Measurements from ENCODE around the gene SWI5. TPM values are rescaled to one million over a fixed set of nuclear protein-coding genes. Genes with fewer than 3 reads are reported as not detected.

Gene SWI5
- total RNA-seq, 1 experiment from 2014 or later, result 33.3 TPM

- H3K36me3 ChIP-seq, result 0 out of 2 replicates have a peak, but pooled peaks cover 3% of the 10 kb centered on the region
- no peaks in the 10 kb centered on the region for H3K9me3 ChIP-seq (replicated peaks)
- peaks cover 7% of the 10 kb centered on the region; the same call in 1 of the 2 replicates for H3K4me1 ChIP-seq
- no peak overlapping the region for H3K27ac ChIP-seq
- H3K4me3 ChIP-seq, result no peak overlapping the region
- no peaks in the 10 kb centered on the region for H3K27me3 ChIP-seq
- DNase-seq, result no peak
Observed at GRCh38 chr9:128285033-128285784, 9.1 kb downstream of the SWI5 start.

DNA sequence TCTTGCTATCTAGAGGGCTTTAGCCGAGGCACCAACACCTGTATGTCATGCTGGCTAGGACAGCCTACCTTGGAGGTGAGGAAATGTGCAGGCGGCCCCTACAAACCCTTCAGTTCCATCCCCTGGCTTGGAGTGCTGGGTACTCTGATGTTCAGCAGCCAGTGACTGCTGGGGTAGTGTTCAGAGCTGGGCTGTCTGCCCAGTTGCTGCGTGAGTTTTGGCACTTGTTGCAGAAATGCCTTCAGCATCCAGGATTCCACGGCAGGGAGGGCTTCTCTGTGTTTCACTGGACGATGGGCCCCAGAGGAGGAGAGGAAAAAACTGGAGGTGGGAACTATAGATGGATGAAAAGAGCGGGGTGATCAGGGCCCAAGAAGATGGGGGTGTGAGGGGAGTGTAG lies 10.4 kb downstream of the SWI5 start:
- H3K9me3 ChIP-seq (replicated peaks), result no peaks in the 10 kb centered on the region
- H3K4me3 ChIP-seq, result no peak overlapping the region
- H3K27ac ChIP-seq, result no peak overlapping the region
- H3K27me3 ChIP-seq, result no peaks in the 10 kb centered on the region
- DNase-seq, result no peak
- peaks cover 7% of the 10 kb centered on the region; the same call in 1 of the 2 replicates for H3K4me1 ChIP-seq
- 0 out of 2 replicates have a peak, but pooled peaks cover 3% of the 10 kb centered on the region for H3K36me3 ChIP-seq

GRCh38 chr9:128288273-128289004 lies 12.4 kb downstream of the SWI5 start:
- Histone ChIP-seq H3K4me3 (no peak overlapping the region), H3K36me3 (0 out of 2 replicates have a peak, but pooled peaks cover 3% of the 10 kb centered on the region), H3K27ac (no peak overlapping the region), H3K9me3 (replicated peaks) (no peaks in the 10 kb centered on the region), H3K4me1 (peaks cover 7% of the 10 kb centered on the region; the same call in 1 of the 2 replicates), H3K27me3 (no peaks in the 10 kb centered on the region)
- no peak for DNase-seq

DNA sequence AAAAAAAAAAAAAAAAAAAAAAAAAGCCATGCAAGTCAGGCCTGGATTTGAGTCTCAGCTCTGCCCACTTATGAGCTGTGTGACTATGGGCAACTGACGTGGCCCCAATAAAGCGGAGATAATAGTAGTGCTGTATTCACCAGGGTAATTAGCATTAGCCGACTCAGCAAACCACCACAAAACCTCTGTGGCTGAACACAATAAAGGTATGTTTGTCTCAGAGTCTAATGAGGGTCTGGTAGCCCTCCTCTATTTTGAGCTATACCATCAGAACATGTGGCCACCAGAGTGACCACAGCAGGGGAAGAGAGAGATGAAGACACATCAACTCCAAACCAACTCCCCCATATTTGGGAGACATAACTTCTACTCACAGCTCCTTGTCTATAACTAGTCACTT lies 15.9 kb downstream of the SWI5 start:
- H3K27ac ChIP-seq, result no peak overlapping the region
- no peaks in the 10 kb centered on the region for H3K27me3 ChIP-seq
- peaks cover 24% of the 10 kb centered on the region for H3K4me1 ChIP-seq
- no peak overlapping the region for H3K4me3 ChIP-seq
- no peaks in the 10 kb centered on the region for H3K36me3 ChIP-seq
- no peaks in the 10 kb centered on the region for H3K9me3 ChIP-seq (replicated peaks)
- DNase-seq, result no peak

GRCh38 chr9:128293091-128293490 lies 17.0 kb downstream of the SWI5 start:
- Histone ChIP-seq H3K4me3 (no peak overlapping the region), H3K36me3 (no peaks in the 10 kb centered on the region), H3K9me3 (replicated peaks) (no peaks in the 10 kb centered on the region), H3K27me3 (no peaks in the 10 kb centered on the region), H3K4me1 (peaks cover 21% of the 10 kb centered on the region), H3K27ac (no peak overlapping the region)
- no peak for DNase-seq

GRCh38 chr9:128294142-128294541 lies 18.1 kb downstream of the SWI5 start:
- Histone ChIP-seq H3K4me3 (no peak overlapping the region), H3K27me3 (no peaks in the 10 kb centered on the region)

GRCh38 chr9:128296340-128297220 lies 20.5 kb downstream of the SWI5 start:
- H3K4me1 ChIP-seq, result peaks cover 19% of the 10 kb centered on the region
- no peaks in the 10 kb centered on the region for H3K9me3 ChIP-seq (replicated peaks)
- H3K27me3 ChIP-seq, result no peaks in the 10 kb centered on the region
- H3K4me3 ChIP-seq, result no peak overlapping the region
- no peaks in the 10 kb centered on the region for H3K36me3 ChIP-seq
- DNase-seq, result no peak
- H3K27ac ChIP-seq, result no peak overlapping the region

More at GRCh38 chr9:128294142-128294541, 18.1 kb downstream of the SWI5 start:
- Histone ChIP-seq H3K27ac (no peak overlapping the region), H3K9me3 (replicated peaks) (no peaks in the 10 kb centered on the region), H3K4me1 (peaks cover 19% of the 10 kb centered on the region), H3K36me3 (no peaks in the 10 kb centered on the region)
- no peak for DNase-seq

DNA sequence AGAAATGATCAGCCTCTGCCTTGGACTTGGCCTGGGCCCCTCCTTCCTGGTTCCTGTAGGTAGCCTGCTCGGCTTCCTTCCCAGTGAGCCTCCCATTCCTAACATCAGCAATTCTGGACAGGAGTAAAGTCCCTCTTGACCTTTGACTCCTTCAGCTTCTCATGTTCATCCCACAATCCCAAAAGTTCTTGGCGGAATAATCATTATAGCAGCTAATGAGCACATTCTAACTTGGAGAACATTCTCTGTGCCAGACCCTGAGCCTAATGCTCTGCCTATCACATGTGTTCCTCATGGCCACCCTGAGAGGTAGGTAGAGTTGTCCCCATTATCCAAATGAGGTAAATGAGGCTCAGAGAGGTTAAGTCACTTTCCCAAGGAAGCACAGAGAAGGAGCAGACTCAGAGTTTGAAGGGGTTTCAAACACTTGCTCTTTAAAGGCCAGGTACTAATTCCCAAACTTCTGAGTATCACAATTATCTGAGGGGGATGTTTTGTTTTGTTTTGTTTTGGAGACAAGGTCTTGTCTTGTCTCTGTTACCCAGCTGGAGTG lies 21.2 kb downstream of the SWI5 start:
- no peaks in the 10 kb centered on the region for H3K9me3 ChIP-seq (replicated peaks)
- H3K36me3 ChIP-seq, result no peaks in the 10 kb centered on the region
- no peak overlapping the region for H3K27ac ChIP-seq
- H3K27me3 ChIP-seq, result no peaks in the 10 kb centered on the region
- peaks cover 19% of the 10 kb centered on the region for H3K4me1 ChIP-seq
- H3K4me3 ChIP-seq, result no peak overlapping the region
- no peak for DNase-seq

DNA sequence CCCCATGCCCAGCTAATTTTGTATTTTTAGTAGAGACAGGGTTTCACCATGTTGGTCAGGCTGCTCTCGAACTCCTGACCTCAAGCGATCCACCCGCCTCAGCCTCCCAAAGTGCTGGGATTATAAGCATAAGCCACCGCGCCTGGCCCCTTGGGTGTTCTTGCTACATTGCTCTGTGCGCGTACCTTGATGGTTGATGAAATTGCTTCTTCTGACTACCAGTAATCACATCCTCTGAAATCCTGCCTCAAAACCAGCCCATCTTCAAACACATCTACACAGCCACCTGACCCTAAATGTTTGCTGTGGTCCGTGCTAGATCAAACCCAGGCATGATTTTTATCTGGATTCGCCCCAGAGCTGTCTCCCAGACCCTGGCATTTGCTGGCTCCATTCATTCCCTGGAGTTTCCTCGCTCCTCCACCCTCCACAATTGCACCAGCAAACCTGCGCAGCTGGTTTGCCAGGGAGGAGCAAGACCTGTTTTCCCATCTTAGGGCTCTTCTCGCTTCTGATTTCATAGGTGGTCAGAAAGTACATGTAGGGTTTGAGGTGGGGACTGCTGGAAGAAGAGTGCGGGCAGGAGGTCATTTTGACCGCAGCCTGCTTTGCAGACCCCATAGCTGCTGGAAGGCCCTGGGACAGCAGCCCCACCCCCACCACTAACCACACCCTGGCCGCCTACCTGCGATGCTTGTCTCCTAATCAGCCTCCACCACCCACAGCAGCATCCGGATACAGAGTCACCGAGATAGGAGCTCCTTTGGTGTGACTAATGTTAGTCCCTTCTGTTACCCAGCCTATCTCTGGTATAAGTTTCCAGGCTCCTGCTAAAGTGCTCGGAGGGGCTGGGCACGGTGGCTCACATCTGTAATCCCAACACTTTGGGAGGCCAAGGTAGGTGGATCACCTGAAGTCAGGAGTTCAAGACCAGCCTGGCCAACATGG lies 22.7 kb downstream of the SWI5 start:
- no peaks in the 10 kb centered on the region for H3K36me3 ChIP-seq
- H3K27ac ChIP-seq, result no peak overlapping the region

DNA sequence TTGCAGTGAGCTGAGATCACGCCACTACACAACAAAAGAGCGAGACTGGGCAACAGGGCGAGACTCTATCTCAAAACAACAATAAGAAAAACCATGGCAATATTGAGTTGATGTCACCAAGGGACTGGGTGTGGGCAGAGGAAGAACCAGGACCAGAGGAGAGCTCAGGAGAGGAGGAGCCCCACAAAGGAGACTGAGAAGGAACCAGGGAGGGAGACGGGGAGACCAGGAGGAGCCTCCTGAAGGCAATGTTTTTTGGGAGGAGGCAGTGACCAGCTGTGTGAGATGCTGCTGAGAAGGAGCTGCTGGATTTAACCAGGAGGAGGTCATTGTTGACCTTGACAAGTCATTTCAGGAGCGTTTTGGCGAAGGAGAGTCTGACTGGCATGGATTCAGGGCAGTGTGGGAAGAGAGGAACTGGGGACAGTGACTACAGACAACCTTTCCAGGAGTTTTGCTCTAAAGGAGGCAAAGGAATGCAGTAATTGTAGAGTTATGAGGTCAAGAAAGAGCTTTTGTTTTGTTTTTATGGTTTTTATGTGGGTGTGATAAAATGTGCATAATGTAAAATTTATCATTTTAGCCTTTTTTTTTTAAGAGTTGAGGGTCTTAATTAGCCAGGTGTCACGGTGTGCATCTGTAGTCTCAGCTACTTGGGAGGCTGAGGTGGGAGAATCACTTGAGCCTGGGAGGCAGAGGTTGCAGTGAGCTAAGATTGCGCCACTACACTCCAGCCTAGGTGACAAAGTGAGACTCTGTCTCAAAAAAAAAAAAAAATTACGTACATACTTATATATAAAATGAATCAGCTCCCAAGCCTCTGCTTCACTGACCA lies 28.3 kb downstream of the SWI5 start:
- Histone ChIP-seq H3K27ac (no peak overlapping the region), H3K27me3 (no peaks in the 10 kb centered on the region), H3K9me3 (replicated peaks) (no peaks in the 10 kb centered on the region), H3K36me3 (peaks cover 12% of the 10 kb centered on the region), H3K4me3 (no peak overlapping the region), H3K4me1 (no peaks in the 10 kb centered on the region)
- no peak for DNase-seq

More for the DNA sequence above, 22.7 kb downstream of the SWI5 start:
- Histone ChIP-seq H3K4me3 (no peak overlapping the region), H3K4me1 (peaks cover 19% of the 10 kb centered on the region), H3K9me3 (replicated peaks) (no peaks in the 10 kb centered on the region), H3K27me3 (no peaks in the 10 kb centered on the region)
- DNase-seq, result no peak

GRCh38 chr9:128304971-128305288 lies 28.9 kb downstream of the SWI5 start:
- H3K27me3 ChIP-seq, result no peaks in the 10 kb centered on the region
- no peak for DNase-seq
- H3K4me1 ChIP-seq, result no peaks in the 10 kb centered on the region
- peaks cover 18% of the 10 kb centered on the region for H3K36me3 ChIP-seq
- H3K4me3 ChIP-seq, result no peak overlapping the region
- H3K9me3 ChIP-seq (replicated peaks), result no peaks in the 10 kb centered on the region
- H3K27ac ChIP-seq, result no peak overlapping the region

DNA sequence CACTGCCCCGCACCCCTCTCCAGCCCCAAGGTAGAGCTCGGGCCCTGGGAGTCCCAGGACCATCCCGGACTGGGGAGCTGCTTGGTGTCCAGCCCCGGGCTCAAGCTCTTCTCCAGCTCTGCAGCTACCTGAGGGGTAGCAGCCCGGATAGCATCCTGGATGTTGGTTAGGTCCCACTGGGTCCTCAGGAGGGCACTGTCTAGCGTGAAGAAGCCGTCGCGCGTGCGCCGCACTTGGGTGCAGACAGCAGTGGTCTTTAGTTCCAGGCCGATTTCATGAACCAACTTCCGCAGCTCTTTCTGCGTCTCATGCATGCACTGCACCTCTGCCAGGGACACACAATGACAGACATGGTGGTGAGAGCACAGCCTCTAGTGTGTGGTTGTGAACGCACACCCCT lies 33.5 kb downstream of the SWI5 start:
- DNase-seq, result no peak
- H3K4me1 ChIP-seq, result no peaks in the 10 kb centered on the region
- H3K36me3 ChIP-seq, result peaks cover 38% of the 10 kb centered on the region
- no peak overlapping the region for H3K27ac ChIP-seq
- H3K9me3 ChIP-seq (replicated peaks), result no peaks in the 10 kb centered on the region
- H3K27me3 ChIP-seq, result no peaks in the 10 kb centered on the region
- H3K4me3 ChIP-seq, result no peak overlapping the region

- no peak overlapping the region for H3K4me3 ChIP-seq
- H3K27ac ChIP-seq, result no peak overlapping the region
- no peaks in the 10 kb centered on the region for H3K27me3 ChIP-seq
- no peaks in the 10 kb centered on the region for H3K4me1 ChIP-seq
- DNase-seq, result no peak
- H3K9me3 ChIP-seq (replicated peaks), result no peaks in the 10 kb centered on the region
- peaks cover 47% of the 10 kb centered on the region for H3K36me3 ChIP-seq
Observed at GRCh38 chr9:128310461-128310860, 34.4 kb downstream of the SWI5 start.

Measured in SJCRH30 (cell line).